ENCODE measurements around the gene NIT1. TPM values are rescaled to one million over a fixed set of nuclear protein-coding genes. Genes with fewer than 3 reads are reported as not detected.

The NIT1 gene
- total and polyA plus RNA-seq, 2 of the 13 experiments (the other 11 are each of a cell fraction or from before 2014, with no cell fraction given), result 22.7 to 31.0 TPM

DNA sequence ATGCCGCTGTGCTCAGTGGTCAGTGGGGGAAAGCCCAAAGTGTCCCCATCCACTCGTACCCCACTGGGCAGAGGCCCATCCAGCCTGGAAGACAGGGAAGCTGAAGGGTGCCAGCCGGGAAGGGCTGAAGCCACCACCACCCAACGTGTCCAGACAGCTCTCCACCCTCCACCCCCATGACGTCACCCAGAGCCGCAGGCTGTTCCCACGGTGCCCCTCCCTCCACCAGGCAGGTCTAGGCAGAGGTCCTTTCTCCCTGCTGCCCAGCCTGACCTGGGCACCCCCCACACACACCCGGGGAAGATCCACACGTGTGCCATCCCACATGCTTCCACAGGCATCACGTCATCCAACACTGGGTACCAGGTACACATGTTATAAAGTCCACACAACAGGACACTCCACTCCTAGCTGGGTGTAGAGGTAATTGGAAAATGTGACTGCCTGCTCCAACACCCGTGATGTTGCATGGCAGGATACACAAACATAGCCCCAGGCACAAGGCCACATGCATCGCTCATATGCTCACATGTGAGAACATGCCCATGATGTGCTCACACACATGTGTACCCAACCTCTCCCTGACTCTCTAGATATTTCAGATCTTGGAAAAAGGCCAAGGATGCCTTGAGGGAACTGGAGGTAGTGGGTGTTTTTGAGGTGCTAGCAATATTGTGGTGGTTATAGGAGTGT lies 43.1 kb upstream of the NIT1 start (continued):
- TF ChIP-seq, protein P1, sequence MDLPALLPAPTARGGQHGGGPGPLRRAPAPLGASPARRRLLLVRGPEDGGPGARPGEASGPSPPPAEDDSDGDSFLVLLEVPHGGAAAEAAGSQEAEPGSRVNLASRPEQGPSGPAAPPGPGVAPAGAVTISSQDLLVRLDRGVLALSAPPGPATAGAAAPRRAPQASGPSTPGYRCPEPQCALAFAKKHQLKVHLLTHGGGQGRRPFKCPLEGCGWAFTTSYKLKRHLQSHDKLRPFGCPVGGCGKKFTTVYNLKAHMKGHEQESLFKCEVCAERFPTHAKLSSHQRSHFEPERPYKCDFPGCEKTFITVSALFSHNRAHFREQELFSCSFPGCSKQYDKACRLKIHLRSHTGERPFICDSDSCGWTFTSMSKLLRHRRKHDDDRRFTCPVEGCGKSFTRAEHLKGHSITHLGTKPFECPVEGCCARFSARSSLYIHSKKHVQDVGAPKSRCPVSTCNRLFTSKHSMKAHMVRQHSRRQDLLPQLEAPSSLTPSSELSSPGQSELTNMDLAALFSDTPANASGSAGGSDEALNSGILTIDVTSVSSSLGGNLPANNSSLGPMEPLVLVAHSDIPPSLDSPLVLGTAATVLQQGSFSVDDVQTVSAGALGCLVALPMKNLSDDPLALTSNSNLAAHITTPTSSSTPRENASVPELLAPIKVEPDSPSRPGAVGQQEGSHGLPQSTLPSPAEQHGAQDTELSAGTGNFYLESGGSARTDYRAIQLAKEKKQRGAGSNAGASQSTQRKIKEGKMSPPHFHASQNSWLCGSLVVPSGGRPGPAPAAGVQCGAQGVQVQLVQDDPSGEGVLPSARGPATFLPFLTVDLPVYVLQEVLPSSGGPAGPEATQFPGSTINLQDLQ (CRISPR knock-in tag; IDR thresholded peaks at IDR 0.05), result no peak
- TF ChIP-seq SPEN (CRISPR knock-in tag; IDR thresholded peaks at IDR 0.05; ENCODE audit: low read depth), result peak; percentile 19; the same call in 1 of the 2 replicates
- TF ChIP-seq EP300 (IDR thresholded peaks at IDR 0.05; ENCODE audit: low read depth in 2 of 2, low read length in 2 of 2), result peak in 1 of 2 experiments; percentile 59; a peak in 1 of 4 replicates
- TF ChIP-seq EP300 (CRISPR knock-in tag; IDR thresholded peaks at IDR 0.05; ENCODE audit: borderline replicate concordance), result no peak
- TF ChIP-seq MTA1 (CRISPR knock-in tag; IDR thresholded peaks at IDR 0.05; ENCODE audit: borderline replicate concordance), result no peak; the same call in 1 of the 2 replicates
- TF ChIP-seq ZNF34 (CRISPR knock-in tag; IDR thresholded peaks at IDR 0.05; ENCODE audit: borderline replicate concordance), result no peak
- no peak for TF ChIP-seq ZNF383 (CRISPR knock-in tag; IDR thresholded peaks at IDR 0.05; ENCODE audit: borderline replicate concordance)
- TF ChIP-seq, protein P2, sequence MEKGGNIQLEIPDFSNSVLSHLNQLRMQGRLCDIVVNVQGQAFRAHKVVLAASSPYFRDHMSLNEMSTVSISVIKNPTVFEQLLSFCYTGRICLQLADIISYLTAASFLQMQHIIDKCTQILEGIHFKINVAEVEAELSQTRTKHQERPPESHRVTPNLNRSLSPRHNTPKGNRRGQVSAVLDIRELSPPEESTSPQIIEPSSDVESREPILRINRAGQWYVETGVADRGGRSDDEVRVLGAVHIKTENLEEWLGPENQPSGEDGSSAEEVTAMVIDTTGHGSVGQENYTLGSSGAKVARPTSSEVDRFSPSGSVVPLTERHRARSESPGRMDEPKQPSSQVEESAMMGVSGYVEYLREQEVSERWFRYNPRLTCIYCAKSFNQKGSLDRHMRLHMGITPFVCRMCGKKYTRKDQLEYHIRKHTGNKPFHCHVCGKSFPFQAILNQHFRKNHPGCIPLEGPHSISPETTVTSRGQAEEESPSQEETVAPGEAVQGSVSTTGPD (CRISPR knock-in tag; IDR thresholded peaks at IDR 0.05), result no peak
- no peak for TF ChIP-seq PRPF4 (IDR thresholded peaks at IDR 0.05; ENCODE audit: low read depth, low read length, poor library complexity, severe bottlenecking)
- no peak for TF ChIP-seq SKI (IDR thresholded peaks at IDR 0.05; ENCODE audit: partially characterized antibody)
- TF ChIP-seq TAF1 (CRISPR knock-in tag; IDR thresholded peaks at IDR 0.05), result 0 out of 2 replicates have a peak, but pooled peaks have one; percentile 30
- no peak for TF ChIP-seq ZNF329 (CRISPR knock-in tag; IDR thresholded peaks at IDR 0.05; ENCODE audit: low read depth)
- no peak for TF ChIP-seq ZNF703 (CRISPR knock-in tag; IDR thresholded peaks at IDR 0.05; ENCODE audit: borderline replicate concordance)
- no peak for TF ChIP-seq NBN (conservative IDR thresholded peaks at IDR 0.05)
- TF ChIP-seq, protein P3, sequence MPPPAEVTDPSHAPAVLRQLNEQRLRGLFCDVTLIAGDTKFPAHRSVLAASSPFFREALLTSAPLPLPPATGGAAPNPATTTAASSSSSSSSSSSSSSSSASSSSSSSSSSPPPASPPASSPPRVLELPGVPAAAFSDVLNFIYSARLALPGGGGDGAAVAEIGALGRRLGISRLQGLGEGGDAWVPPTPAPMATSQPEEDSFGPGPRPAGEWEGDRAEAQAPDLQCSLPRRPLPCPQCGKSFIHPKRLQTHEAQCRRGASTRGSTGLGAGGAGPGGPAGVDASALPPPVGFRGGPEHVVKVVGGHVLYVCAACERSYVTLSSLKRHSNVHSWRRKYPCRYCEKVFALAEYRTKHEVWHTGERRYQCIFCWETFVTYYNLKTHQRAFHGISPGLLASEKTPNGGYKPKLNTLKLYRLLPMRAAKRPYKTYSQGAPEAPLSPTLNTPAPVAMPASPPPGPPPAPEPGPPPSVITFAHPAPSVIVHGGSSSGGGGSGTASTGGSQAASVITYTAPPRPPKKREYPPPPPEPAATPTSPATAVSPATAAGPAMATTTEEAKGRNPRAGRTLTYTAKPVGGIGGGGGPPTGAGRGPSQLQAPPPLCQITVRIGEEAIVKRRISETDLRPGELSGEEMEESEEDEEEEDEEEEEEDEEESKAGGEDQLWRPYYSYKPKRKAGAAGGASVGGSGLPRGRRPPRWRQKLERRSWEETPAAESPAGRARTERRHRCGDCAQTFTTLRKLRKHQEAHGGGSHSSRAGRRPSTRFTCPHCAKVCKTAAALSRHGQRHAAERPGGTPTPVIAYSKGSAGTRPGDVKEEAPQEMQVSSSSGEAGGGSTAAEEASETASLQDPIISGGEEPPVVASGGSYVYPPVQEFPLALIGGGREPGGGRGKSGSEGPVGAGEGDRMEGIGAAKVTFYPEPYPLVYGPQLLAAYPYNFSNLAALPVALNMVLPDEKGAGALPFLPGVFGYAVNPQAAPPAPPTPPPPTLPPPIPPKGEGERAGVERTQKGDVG (CRISPR knock-in tag; IDR thresholded peaks at IDR 0.05; ENCODE audit: borderline replicate concordance), result no peak
- no peak for TF ChIP-seq ZNF235 (CRISPR knock-in tag; IDR thresholded peaks at IDR 0.05; ENCODE audit: borderline replicate concordance)
- TF ChIP-seq ATF1 (CRISPR knock-in tag; IDR thresholded peaks at IDR 0.05), result peak; percentile 15; the same call in 1 of the 2 replicates
- TF ChIP-seq, protein P4, sequence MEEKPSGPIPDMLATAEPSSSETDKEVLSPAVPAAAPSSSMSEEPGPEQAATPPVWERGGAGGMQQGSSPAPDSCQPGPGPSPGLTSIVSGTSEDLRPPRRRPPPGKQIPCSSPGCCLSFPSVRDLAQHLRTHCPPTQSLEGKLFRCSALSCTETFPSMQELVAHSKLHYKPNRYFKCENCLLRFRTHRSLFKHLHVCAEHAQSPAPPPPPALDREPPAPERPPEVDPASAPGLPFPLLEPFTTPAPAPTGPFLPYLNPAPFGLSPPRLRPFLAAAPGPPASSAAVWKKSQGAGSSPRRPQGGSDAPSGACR (CRISPR knock-in tag; IDR thresholded peaks at IDR 0.05), result no peak
- 0 out of 2 replicates have a peak, but pooled peaks have one; percentile 23 for TF ChIP-seq FOSL2 (CRISPR knock-in tag; IDR thresholded peaks at IDR 0.05)
- TF ChIP-seq ELF4 (CRISPR knock-in tag; IDR thresholded peaks at IDR 0.05; ENCODE audit: borderline replicate concordance), result no peak
- no peak for TF ChIP-seq MTF2 (CRISPR knock-in tag; IDR thresholded peaks at IDR 0.05; ENCODE audit: borderline replicate concordance)
- peak; percentile 31; the same call in 1 of the 2 replicates for TF ChIP-seq HOXA3 (CRISPR knock-in tag; IDR thresholded peaks at IDR 0.05)
